Measurements from ENCODE around the gene BACE1-AS.

The BACE1-AS gene

GRCh38 chr11:117327567-117328374 lies 36.6 kb downstream of the BACE1-AS start, which contains the start of gene CEP164:
Gene CEP164 (plus strand): TSS chr11:117327854. CDS start chr11:117338587, 10,733 bp downstream.
- peak; percentile 92 for DNase-seq

- DNase-seq = no peak
Observed at GRCh38 chr11:117328375-117329010, 37.3 kb downstream of the BACE1-AS start.

- no peak for DNase-seq
Observed at GRCh38 chr11:117332843-117333242, 41.7 kb downstream of the BACE1-AS start.

GRCh38 chr11:117333917-117334316 lies 42.8 kb downstream of the BACE1-AS start:
- no peak for DNase-seq

GRCh38 chr11:117334896-117335295 lies 43.8 kb downstream of the BACE1-AS start:
- DNase-seq = no peak

GRCh38 chr11:117335399-117335798 lies 44.3 kb downstream of the BACE1-AS start:
- DNase-seq = no peak

- no peak for DNase-seq
Observed at GRCh38 chr11:117337076-117337475, 45.9 kb downstream of the BACE1-AS start.
